CD14-positive monocyte (primary cell): ENCODE measurements around the gene MARVELD1. TPM values are rescaled to one million over a fixed set of nuclear protein-coding genes. Genes with fewer than 3 reads are reported as not detected.

ENCODE experiments used
- DNase-seq, 3 donors: peaks; one replicate each; pipeline ENCODE4 v3.0.0-alpha.2; 2011 to 2022
- H2AFZ ChIP-seq: 2 replicates; pipeline ENCODE4 v1.6.0; 2012; ENCODE audit warnings: mild to moderate bottlenecking, low read depth, low read length, inconsistent platforms; ENCODE audit not compliant: insufficient read depth, poor library complexity, severe bottlenecking
- H3K27ac ChIP-seq, 2 donors: 1 replicate in 1 of 2; 2 replicates in 1 of 2; pipeline ENCODE4 v1.5.1; 2012 to 2013; ENCODE audit warnings: low read length in 2 of 2, control low read depth in 1 of 2, inconsistent platforms in 1 of 2, low read depth in 1 of 2, mild to moderate bottlenecking in 1 of 2
- H3K27me3 ChIP-seq, 2 donors: one replicate each; pipeline versions ENCODE4 v1.6.0 to v1.6.1; 2011 to 2013; ENCODE audit warnings: low read length in 2 of 2; ENCODE audit not compliant: control insufficient read depth in 2 of 2, insufficient read depth in 2 of 2
- H3K36me3 ChIP-seq, 2 donors: replicated peaks in 1 of 2; 1 replicate in 1 of 2; 2 replicates in 1 of 2; pipeline versions ENCODE4 v1.5.1 to v1.6.1; 2012 to 2013; ENCODE audit warnings: low read length in 2 of 2, control low read depth in 1 of 2, inconsistent platforms in 1 of 2, mild to moderate bottlenecking in 1 of 2; ENCODE audit not compliant: insufficient read depth in 2 of 2, control insufficient read depth in 1 of 2
- H3K4me1 ChIP-seq, 2 donors: 1 replicate in 1 of 2; 2 replicates in 1 of 2; pipeline versions ENCODE4 v1.5.1 to v1.6.1; 2012 to 2013; ENCODE audit warnings: low read length in 2 of 2, control low read depth in 1 of 2, inconsistent platforms in 1 of 2, mild to moderate bottlenecking in 1 of 2, moderate library complexity in 1 of 2; ENCODE audit not compliant: insufficient read depth in 2 of 2, control insufficient read depth in 1 of 2
- H3K4me2 ChIP-seq: replicated peaks from 2 replicates; pipeline ENCODE3; 2012; ENCODE audit warnings: low read length, moderate library complexity, mild to moderate bottlenecking; ENCODE audit not compliant: poor library complexity, severe bottlenecking; ENCODE audit errors: extremely low read depth
- H3K4me3 ChIP-seq, 3 experiments: fragments of 200-600 bp in 1 of 3; sonication (generic) in 1 of 3; replicated peaks in 1 of 3; 1 replicate in 2 of 3; 2 replicates in 1 of 3; pipeline ENCODE4 v1.5.1; 2011 to 2013; ENCODE audit warnings: low read length in 3 of 3, mild to moderate bottlenecking in 3 of 3, control low read depth in 2 of 3, low read depth in 2 of 3, inconsistent platforms in 1 of 3, moderate library complexity in 1 of 3
- H3K79me2 ChIP-seq: 2 replicates; pipeline ENCODE4 v1.6.0; 2012; ENCODE audit warnings: mild to moderate bottlenecking, control low read depth, inconsistent platforms, low read length, moderate library complexity; ENCODE audit not compliant: insufficient read depth
- H3K9ac ChIP-seq: 2 replicates; pipeline ENCODE4 v1.6.0; 2017; ENCODE audit warnings: low read length, mild to moderate bottlenecking; ENCODE audit not compliant: insufficient read depth, poor library complexity, severe bottlenecking
- H3K9me3 ChIP-seq, 2 donors: replicated peaks in 1 of 2; 1 replicate in 1 of 2; 2 replicates in 1 of 2; pipeline versions ENCODE4 v1.5.1 to v1.6.1; 2012 to 2013; ENCODE audit warnings: low read length in 2 of 2, control low read depth in 1 of 2; ENCODE audit not compliant: control insufficient read depth in 1 of 2, insufficient read depth in 1 of 2
- H4K20me1 ChIP-seq: 2 replicates; pipeline ENCODE4 v1.6.0; 2012; ENCODE audit warnings: mild to moderate bottlenecking, low read length, control low read depth, moderate library complexity; ENCODE audit not compliant: insufficient read depth
- H3K27ac Mint-ChIP-seq, 7 donors: one replicate each; pipeline ENCODE4 v1.8.0; 2020; ENCODE audit warnings: mild to moderate bottlenecking in 7 of 7, mixed read lengths in 7 of 7, moderate library complexity in 6 of 7, inconsistent platforms in 2 of 7
- H3K27me3 Mint-ChIP-seq, 3 donors: one replicate each; pipeline ENCODE4 v1.8.0; 2021 to 2022; ENCODE audit warnings: low read depth in 3 of 3, mild to moderate bottlenecking in 3 of 3, mixed read lengths in 3 of 3, moderate library complexity in 3 of 3, inconsistent platforms in 1 of 3
- H3K36me3 Mint-ChIP-seq, 2 donors: one replicate each; pipeline ENCODE4 v1.8.0; 2020; ENCODE audit warnings: mixed read lengths in 2 of 2, inconsistent platforms in 1 of 2, mild to moderate bottlenecking in 1 of 2
- H3K4me1 Mint-ChIP-seq: one replicate; pipeline ENCODE4 v1.8.0; 2020; ENCODE audit warnings: mild to moderate bottlenecking, mixed read lengths
- H3K4me3 Mint-ChIP-seq, 2 donors: one replicate each; pipeline ENCODE4 v1.8.0; 2020; ENCODE audit warnings: mild to moderate bottlenecking in 2 of 2, mixed read lengths in 2 of 2, moderate library complexity in 1 of 2
- H3K9me3 Mint-ChIP-seq, 7 donors: one replicate each; pipeline ENCODE4 v1.8.0; 2020 to 2022; ENCODE audit warnings: mixed read lengths in 7 of 7, mild to moderate bottlenecking in 6 of 7, moderate library complexity in 6 of 7, inconsistent platforms in 2 of 7
- WGBS: methylation state at CpG from one replicate; pipeline ENCODE4 v1.1.5; 2013; ENCODE audit warnings: missing lambda C conversion rate; ENCODE audit not compliant: insufficient coverage; 5-methylcytosine and 5-hydroxymethylcytosine counted together
- intact Hi-C, 2 donors: fragments of 100-400 bp; cut with micrococcal nuclease; formaldehyde crosslinking; loops; one replicate each; pipeline versions ENCODE4 v1.15.0 to v1.15.1; 2023
- polyA minus RNA-seq: library from RNA; depleted of rRNA, polyadenylated mRNA; stranded (reverse); fragments of >200 nt; gene quantifications from 2 replicates; pipeline ENCODE4 v1.2.3, GENCODE V29; 2012
- polyA plus RNA-seq, 3 donors: library from polyadenylated mRNA; depleted of rRNA in 1 of 3; unstranded in 2 of 3; stranded (reverse) in 1 of 3; fragments of 300-500 nt in 2 of 3; fragments of >200 nt in 1 of 3; fragmentation: Illumina TruSeq in 2 of 3; gene quantifications; 1 replicate in 2 of 3; 2 replicates in 1 of 3; pipeline ENCODE4 v1.2.3, GENCODE V29; 2012 to 2021
- total RNA-seq, 12 experiments: library from RNA in 1 of 12; stranded (reverse) in 1 of 12; fragments of 120-200 nt in 1 of 12; gene quantifications; one replicate each; pipeline ENCODE4 v1.2.4 and lab custom pipeline; 2013 to 2026; ENCODE audit warnings: mixed read lengths in 6 of 12, inconsistent platforms in 1 of 12
- TF ChIP-seq, protein P1 (sequence below): fragments of 200-600 bp; IDR thresholded peaks from one replicate; pipeline ENCODE4 v1.8.0; 2022; ENCODE audit warnings: antibody characterized with exemption, mild to moderate bottlenecking

MARVELD1 gene
- total RNA-seq (2013), result 9.6 TPM
- 10 to 100 TPM in 1 of 3 donors, 1 to 10 TPM in 2; 3.7 to 28.0 (median 9.2) TPM for polyA plus RNA-seq
- 10.0 and 14.2 TPM in 2 replicates for polyA minus RNA-seq
- total RNA-seq (lab: John Stamatoyannopoulos, UW), result 0.84 to 21.6 (median 14.4) reads per million in 11 experiments

DNA sequence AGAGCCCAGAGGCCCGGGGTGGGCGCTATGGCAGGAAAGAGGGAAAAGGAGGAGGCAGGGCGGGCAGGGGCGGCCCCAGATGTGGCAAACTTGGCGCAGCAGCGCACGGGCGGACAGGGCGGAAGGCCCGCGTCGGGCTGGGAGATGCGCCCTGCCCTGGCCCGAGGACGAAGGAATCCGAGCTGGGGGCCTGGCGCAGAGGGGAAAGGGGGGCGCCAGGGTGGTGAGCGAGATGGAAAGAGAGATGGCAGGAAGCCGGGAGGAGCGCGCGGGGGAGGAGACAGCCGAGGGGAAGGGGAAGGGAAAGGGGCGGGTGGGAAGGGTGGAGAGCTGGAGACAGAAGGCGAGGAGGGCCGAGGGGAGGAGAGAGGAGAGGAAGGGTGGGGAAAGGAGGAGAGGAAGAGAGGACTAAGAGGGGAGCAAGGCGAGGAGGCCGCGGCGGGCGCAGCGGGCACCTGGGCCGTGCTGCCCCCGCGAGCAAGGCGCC is at the start of gene MARVELD1:
MARVELD1 (plus strand) TSS at position 392 of the 487 bp plus-strand sequence. CDS start 147 bp downstream, outside the sequence.
- no peaks in the 10 kb centered on the region for H3K9me3 ChIP-seq
- Mint-ChIP-seq H3K4me3 (peak within 1 kb of the TSS; percentile 80 to 92), H3K9me3 (peaks cover 0 to 2% (median 0%) of the 10 kb centered on the region in 7 donors), H3K4me1 (peaks cover 56% of the 10 kb centered on the region), H3K27me3 (peaks cover 2 to 9% (median 3%) of the 10 kb centered on the region in 3 donors), H3K27ac (peak within 1 kb of the TSS; percentile 85 to 94 (median 92)), H3K36me3 (peaks cover 18 to 19% of the 10 kb centered on the region in 2 donors)
- no peaks in the 10 kb centered on the region for H3K27me3 ChIP-seq
- H2AFZ ChIP-seq, result peak within 1 kb of the TSS; percentile 85
- peak within 1 kb of the TSS; percentile 78 for H3K9ac ChIP-seq
- TF ChIP-seq, protein P1, sequence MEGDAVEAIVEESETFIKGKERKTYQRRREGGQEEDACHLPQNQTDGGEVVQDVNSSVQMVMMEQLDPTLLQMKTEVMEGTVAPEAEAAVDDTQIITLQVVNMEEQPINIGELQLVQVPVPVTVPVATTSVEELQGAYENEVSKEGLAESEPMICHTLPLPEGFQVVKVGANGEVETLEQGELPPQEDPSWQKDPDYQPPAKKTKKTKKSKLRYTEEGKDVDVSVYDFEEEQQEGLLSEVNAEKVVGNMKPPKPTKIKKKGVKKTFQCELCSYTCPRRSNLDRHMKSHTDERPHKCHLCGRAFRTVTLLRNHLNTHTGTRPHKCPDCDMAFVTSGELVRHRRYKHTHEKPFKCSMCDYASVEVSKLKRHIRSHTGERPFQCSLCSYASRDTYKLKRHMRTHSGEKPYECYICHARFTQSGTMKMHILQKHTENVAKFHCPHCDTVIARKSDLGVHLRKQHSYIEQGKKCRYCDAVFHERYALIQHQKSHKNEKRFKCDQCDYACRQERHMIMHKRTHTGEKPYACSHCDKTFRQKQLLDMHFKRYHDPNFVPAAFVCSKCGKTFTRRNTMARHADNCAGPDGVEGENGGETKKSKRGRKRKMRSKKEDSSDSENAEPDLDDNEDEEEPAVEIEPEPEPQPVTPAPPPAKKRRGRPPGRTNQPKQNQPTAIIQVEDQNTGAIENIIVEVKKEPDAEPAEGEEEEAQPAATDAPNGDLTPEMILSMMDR, result no peak
- intact Hi-C loops, result loop anchor here in 1 of 2 donors (5.0 kb wide), 1 partner anchor 36 kb away; no protein-coding TSS in a partner anchor
- H3K4me1 ChIP-seq, result peaks cover 54 to 65% of the 10 kb centered on the region in 2 donors
- H3K27ac ChIP-seq, result peak within 1 kb of the TSS; percentile 68 to 89
- peak within 1 kb of the TSS; percentile 40 to 70 (median 43) for H3K4me3 ChIP-seq
- H4K20me1 ChIP-seq, result peaks cover 23% of the 10 kb centered on the region
- peaks cover 18% of the 10 kb centered on the region for H3K79me2 ChIP-seq
- 2% methylated on average over 36 of the region's 37 CpGs for WGBS
- H3K36me3 ChIP-seq, result peaks cover 0 to 14% of the 10 kb centered on the region in 2 donors
- DNase-seq, result no peak
- H3K4me2 ChIP-seq, result peak within 1 kb of the TSS; percentile 78

DNA sequence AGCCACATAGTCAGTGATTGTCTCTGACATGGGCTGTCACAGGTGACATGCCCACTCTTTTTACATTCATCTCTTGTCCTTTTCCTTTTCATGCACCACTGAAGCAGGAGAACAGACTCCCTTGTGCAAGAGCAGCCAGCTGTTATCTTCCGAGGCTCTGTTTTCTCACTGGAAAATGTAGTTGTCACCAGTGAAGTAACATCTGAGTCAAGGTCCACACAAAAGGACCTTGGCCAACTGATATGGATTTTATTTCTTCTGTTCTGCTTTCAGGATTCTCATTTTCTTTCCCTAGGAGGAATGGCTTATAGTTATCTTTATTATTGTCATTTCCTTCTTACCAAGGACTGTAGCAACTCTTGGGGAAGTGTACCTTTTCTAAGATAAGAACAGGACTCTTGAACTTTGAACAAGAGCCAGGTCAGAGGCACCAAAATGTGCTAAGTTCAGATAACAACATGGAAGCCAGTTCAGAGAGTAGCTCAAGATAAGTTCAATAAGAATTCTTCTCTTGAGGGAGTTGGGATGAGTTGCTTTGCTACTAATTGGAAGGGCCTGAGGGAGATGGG is 49.2 kb upstream of the MARVELD1 start:
- Mint-ChIP-seq H3K4me3 (no peak overlapping the region), H3K4me1 (no peaks in the 10 kb centered on the region), H3K27me3 (no peaks in the 10 kb centered on the region), H3K9me3 (no peaks in the 10 kb centered on the region), H3K36me3 (peaks cover 72 to 76% of the 10 kb centered on the region in 2 donors), H3K27ac (peak overlapping the region in 1 of 7 donors; percentile 46)
- Histone ChIP-seq H2AFZ (no peak overlapping the region), H4K20me1 (no peaks in the 10 kb centered on the region), H3K4me2 (no peak overlapping the region), H3K9me3 (no peaks in the 10 kb centered on the region), H3K4me1 (no peaks in the 10 kb centered on the region), H3K9ac (no peak overlapping the region), H3K27me3 (no peaks in the 10 kb centered on the region), H3K36me3 (peaks cover 68 to 78% of the 10 kb centered on the region in 2 donors), H3K79me2 (no peaks in the 10 kb centered on the region), H3K4me3 (no peak overlapping the region), H3K27ac (no peak overlapping the region)
- DNase-seq, result no peak
- intact Hi-C loops, result loop anchor here in 1 of 2 donors (10.0 kb wide), 1 partner anchor 90 kb away; the partner anchor contains the start of gene ANKRD2
- WGBS, result 78% methylated on average over 1 of the region's 1 CpG
- TF ChIP-seq, protein P1, result no peak
